AG04450 (cell line): ENCODE results near the gene KRTAP5-1. TPM values are rescaled to one million over a fixed set of nuclear protein-coding genes. Genes with fewer than 3 reads are reported as not detected.

Experiments used
- CTCF ChIA-PET: fragments of 300-600, 350-600 bp; formaldehyde crosslinking; extraction: SDS; loops from one replicate; lab custom pipeline; 2022; ENCODE audit warnings: antibody characterized with exemption, inconsistent platforms; lab: Charles Lee
- POLR2A ChIA-PET: fragments of 350-600 bp; formaldehyde crosslinking; extraction: SDS; loops from one replicate; lab custom pipeline; 2021; ENCODE audit warnings: antibody characterized with exemption, inconsistent platforms; lab: Yijun Ruan, JAX
- DNase-seq: peaks from one replicate; pipeline ENCODE4 v3.0.0-alpha.2; 2011; ENCODE audit warnings: low read depth, low spot score
- H3K27ac ChIP-seq: one replicate; pipeline ENCODE4 v1.5.1; 2012; ENCODE audit warnings: low read depth, low read length, control low read depth
- H3K27me3 ChIP-seq: one replicate; pipeline ENCODE4 v1.6.0; 2012; ENCODE audit warnings: low read length; ENCODE audit not compliant: control insufficient read depth, insufficient read depth
- H3K4me3 ChIP-seq: 2 replicates; pipeline ENCODE4 v1.5.1; 2011; ENCODE audit warnings: mild to moderate bottlenecking, low read depth, low read length, control low read depth
- H3K9me3 ChIP-seq: 2 replicates; pipeline ENCODE4 v1.5.1; 2012; ENCODE audit warnings: low read length; ENCODE audit not compliant: control insufficient read depth, insufficient read depth
- CTCF ChIP-seq: IDR thresholded peaks from 2 replicates; pipeline ENCODE4 v1.5.1; 2011; ENCODE audit warnings: low read depth, low read length, control low read depth, inconsistent platforms
- polyA plus RNA-seq: library from polyadenylated mRNA; depleted of rRNA; stranded (reverse); fragments of >200 nt; gene quantifications from 2 replicates; pipeline ENCODE4 v1.2.3, GENCODE V29; 2011

KRTAP5-1 gene
- polyA plus RNA-seq, 1 experiment = not detected

- H3K27me3 ChIP-seq = peaks cover 25% of the 10 kb centered on the region
- POLR2A ChIA-PET = no interaction called here
- H3K9me3 ChIP-seq = no peaks in the 10 kb centered on the region; the same call in 1 of the 2 replicates
- no peak for DNase-seq
- TF ChIP-seq CTCF = no peak
- H3K27ac ChIP-seq = no peak overlapping the region
- H3K4me3 ChIP-seq = peak overlapping the region; percentile 61
- CTCF ChIA-PET = interaction anchor here (1.4 kb wide), 1 partner anchor 24 kb away, joined by 8 read pairs; no protein-coding TSS in a partner anchor
Observed at GRCh38 chr11:1570896-1571759, 14.0 kb downstream of the KRTAP5-1 start.

- POLR2A ChIA-PET = no interaction called here
- CTCF ChIA-PET = no interaction called here
- peak overlapping the region; percentile 61 for H3K4me3 ChIP-seq
Observed at GRCh38 chr11:1570531-1570895, 14.6 kb downstream of the KRTAP5-1 start.

GRCh38 chr11:1570001-1570453, 15.1 kb downstream of the KRTAP5-1 start:
- no peak overlapping the region for H3K27ac ChIP-seq
- no peaks in the 10 kb centered on the region; the same call in 1 of the 2 replicates for H3K9me3 ChIP-seq
- TF ChIP-seq CTCF = no peak
- H3K4me3 ChIP-seq = no peak overlapping the region
- H3K27me3 ChIP-seq = peaks cover 23% of the 10 kb centered on the region
- POLR2A ChIA-PET = interaction anchor here (1.0 kb wide), 1 partner anchor 12 kb away, joined by 4 read pairs; no protein-coding TSS in a partner anchor
- DNase-seq = no peak
- CTCF ChIA-PET = interaction anchor here (1.0 to 1.4 kb wide), 2 partner anchors 23 to 83 kb away, joined by 3 to 5 read pairs; no protein-coding TSS in a partner anchor

More at GRCh38 chr11:1570531-1570895, 14.6 kb downstream of the KRTAP5-1 start:
- H3K9me3 ChIP-seq = no peaks in the 10 kb centered on the region; the same call in 1 of the 2 replicates
- H3K27me3 ChIP-seq = peaks cover 25% of the 10 kb centered on the region
- no peak for DNase-seq
- TF ChIP-seq CTCF = no peak
- H3K27ac ChIP-seq = no peak overlapping the region

- CTCF ChIA-PET = interaction anchor here (1.0 to 1.4 kb wide), 2 partner anchors 23 to 84 kb away, joined by 3 to 5 read pairs; no protein-coding TSS in a partner anchor
- DNase-seq = no peak
- POLR2A ChIA-PET = interaction anchor here (1.0 kb wide), 1 partner anchor 11 kb away, joined by 4 read pairs; no protein-coding TSS in a partner anchor
Observed at GRCh38 chr11:1569251-1569780, 15.8 kb downstream of the KRTAP5-1 start.

More at GRCh38 chr11:1569251-1569780, 15.8 kb downstream of the KRTAP5-1 start:
- no peak overlapping the region for H3K27ac ChIP-seq
- TF ChIP-seq CTCF = no peak
- no peaks in the 10 kb centered on the region; the same call in 1 of the 2 replicates for H3K9me3 ChIP-seq
- peaks cover 19% of the 10 kb centered on the region for H3K27me3 ChIP-seq
- H3K4me3 ChIP-seq = no peak overlapping the region
